Trophoblast cell (in vitro differentiated cells and primary cell): ENCODE data around the gene VAX1.

Experiments used
- DNase-seq, 2 donors: peaks; one replicate each; pipeline ENCODE4 v3.0.0-alpha.2; 2016
- H2AFZ ChIP-seq: 2 replicates; pipeline ENCODE4 v1.6.1; 2013; ENCODE audit warnings: low read length, moderate library complexity, mild to moderate bottlenecking; ENCODE audit not compliant: insufficient read depth, poor library complexity
- H2AK5ac ChIP-seq: 2 replicates; pipeline ENCODE4 v1.6.1; 2013; ENCODE audit warnings: mild to moderate bottlenecking, low read length
- H2BK120ac ChIP-seq: 2 replicates; pipeline ENCODE4 v1.6.1; 2013; ENCODE audit warnings: low read length, mild to moderate bottlenecking, moderate library complexity; ENCODE audit not compliant: insufficient read depth, poor library complexity
- H2BK12ac ChIP-seq: 2 replicates; pipeline ENCODE4 v1.6.1; 2013; ENCODE audit warnings: mild to moderate bottlenecking, low read length, moderate library complexity
- H2BK5ac ChIP-seq: 2 replicates; pipeline ENCODE4 v1.6.1; 2013; ENCODE audit warnings: low read length, low read depth, moderate library complexity, mild to moderate bottlenecking; ENCODE audit not compliant: poor library complexity
- H3K14ac ChIP-seq: 2 replicates; pipeline ENCODE4 v1.6.1; 2013; ENCODE audit warnings: mild to moderate bottlenecking, low read length
- H3K18ac ChIP-seq: 2 replicates; pipeline ENCODE4 v1.6.1; 2013; ENCODE audit warnings: mild to moderate bottlenecking, low read length
- H3K23ac ChIP-seq: 2 replicates; pipeline ENCODE4 v1.6.1; 2013; ENCODE audit warnings: low read length
- H3K27ac ChIP-seq: 2 replicates; pipeline ENCODE4 v1.5.1; 2013; ENCODE audit warnings: low read depth, mild to moderate bottlenecking, inconsistent platforms, low read length, moderate library complexity
- H3K27me3 ChIP-seq: 2 replicates; pipeline ENCODE4 v1.6.1; 2013; ENCODE audit warnings: inconsistent platforms, mild to moderate bottlenecking, low read length, moderate library complexity; ENCODE audit not compliant: insufficient read depth
- H3K36me3 ChIP-seq, 2 experiments: 1 replicate in 1 of 2; 2 replicates in 1 of 2; pipeline ENCODE4 v1.6.1; 2013; ENCODE audit warnings: low read length in 2 of 2, mild to moderate bottlenecking in 2 of 2, moderate library complexity in 1 of 2; ENCODE audit not compliant: insufficient read depth in 2 of 2, control insufficient read depth in 1 of 2
- H3K4ac ChIP-seq: 2 replicates; pipeline ENCODE4 v1.6.1; 2013; ENCODE audit warnings: low read depth, mild to moderate bottlenecking, low read length, moderate library complexity
- H3K4me1 ChIP-seq, 2 experiments: 1 replicate in 1 of 2; 2 replicates in 1 of 2; pipeline ENCODE4 v1.6.1; 2013; ENCODE audit warnings: low read length in 2 of 2, mild to moderate bottlenecking in 2 of 2, moderate library complexity in 1 of 2; ENCODE audit not compliant: insufficient read depth in 2 of 2, control insufficient read depth in 1 of 2
- H3K4me2 ChIP-seq: 2 replicates; pipeline ENCODE4 v1.6.1; 2013; ENCODE audit warnings: inconsistent platforms, mild to moderate bottlenecking, low read length, moderate library complexity
- H3K4me3 ChIP-seq: 2 replicates; pipeline ENCODE4 v1.5.1; 2013; ENCODE audit warnings: mild to moderate bottlenecking, low read depth, low read length, inconsistent platforms
- H3K79me1 ChIP-seq: one replicate; pipeline ENCODE4 v1.6.1; 2013; ENCODE audit warnings: low read length
- H3K79me2 ChIP-seq: 2 replicates; pipeline ENCODE4 v1.6.1; 2013; ENCODE audit warnings: low read length, mild to moderate bottlenecking; ENCODE audit not compliant: control insufficient read depth, insufficient read depth, poor library complexity
- H3K9ac ChIP-seq: 2 replicates; pipeline ENCODE4 v1.6.1; 2013; ENCODE audit warnings: mild to moderate bottlenecking, low read length
- H3K9me3 ChIP-seq: 2 replicates; pipeline ENCODE4 v1.6.1; 2013; ENCODE audit warnings: low read depth, mild to moderate bottlenecking, control low read depth, inconsistent platforms, low read length; ENCODE audit not compliant: insufficient read depth
- H4K12ac ChIP-seq: 2 replicates; pipeline ENCODE4 v1.6.1; 2013; ENCODE audit warnings: low read depth, mild to moderate bottlenecking, low read length, moderate library complexity
- H4K8ac ChIP-seq: 2 replicates; pipeline ENCODE4 v1.6.1; 2013; ENCODE audit warnings: low read depth, mild to moderate bottlenecking, low read length, moderate library complexity
- H4K91ac ChIP-seq: one replicate; pipeline ENCODE4 v1.6.1; 2013; ENCODE audit warnings: low read depth, mild to moderate bottlenecking, low read length, moderate library complexity
- WGBS: extraction: QIAGEN DNeasy Blood & Tissue Kit; methylation state at CpG from one replicate; pipeline ENCODE4 v1.1.7; 2013; ENCODE audit warnings: missing lambda C conversion rate; ENCODE audit not compliant: insufficient read length, insufficient coverage; ENCODE audit errors: extremely low coverage; 5-methylcytosine and 5-hydroxymethylcytosine counted together

Gene VAX1

DNA sequence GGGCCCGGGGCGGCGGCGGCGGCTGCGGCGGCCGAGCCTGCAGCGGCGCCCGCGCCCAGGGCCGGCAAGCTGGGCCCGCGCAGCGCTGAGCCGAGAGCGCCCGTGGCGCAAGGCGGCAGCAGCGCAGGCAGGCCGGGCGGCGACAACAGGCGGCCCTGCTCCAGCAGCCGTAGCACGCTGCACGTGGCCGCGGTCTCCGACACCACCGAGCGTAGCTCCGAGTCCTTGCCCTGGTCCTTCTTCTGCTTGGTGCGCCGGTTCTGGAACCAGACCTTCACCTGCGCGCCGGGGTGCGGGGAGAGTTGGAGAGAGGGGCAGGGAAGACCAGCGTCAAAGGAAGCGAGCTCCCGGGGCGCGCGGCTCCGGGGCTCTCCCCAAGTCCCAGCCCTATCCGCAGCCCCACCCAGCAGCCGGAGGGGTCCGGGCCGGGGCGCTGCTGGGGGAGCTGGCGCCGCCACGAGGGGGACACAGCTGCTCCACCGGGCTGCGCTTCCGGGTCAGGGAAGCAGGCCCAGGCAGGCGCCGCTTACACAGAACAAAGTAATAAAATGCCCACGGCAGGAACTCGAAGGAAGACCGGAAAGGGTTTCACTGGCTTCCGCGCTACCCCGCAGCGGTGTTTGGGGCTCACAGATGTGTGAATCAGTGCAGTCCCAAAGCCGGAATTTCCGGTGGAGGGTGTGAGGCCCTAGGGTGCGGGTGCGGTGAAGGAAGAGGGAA lies 3.6 kb downstream of the VAX1 start:
- no peak overlapping the region for H4K12ac ChIP-seq
- H2AFZ ChIP-seq = no peak overlapping the region
- WGBS = no CpG with 5 or more reads among the region's 72 CpGs
- H2BK12ac ChIP-seq = no peak overlapping the region
- DNase-seq = peak in 1 of 2 donors; percentile 10
- no peak overlapping the region for H3K23ac ChIP-seq
- no peak overlapping the region for H2BK120ac ChIP-seq
- H3K36me3 ChIP-seq = no peaks in the 10 kb centered on the region
- H4K91ac ChIP-seq = no peak overlapping the region
- H3K27ac ChIP-seq = no peak overlapping the region
- H3K14ac ChIP-seq = no peak overlapping the region
- H3K79me2 ChIP-seq = no peaks in the 10 kb centered on the region
- no peak overlapping the region for H3K9ac ChIP-seq
- H3K4ac ChIP-seq = no peak overlapping the region
- H4K8ac ChIP-seq = peak overlapping the region; percentile 10
- peaks cover 94% of the 10 kb centered on the region for H3K27me3 ChIP-seq
- peaks cover 13% of the 10 kb centered on the region for H3K9me3 ChIP-seq
- peak overlapping the region; percentile 94 for H3K4me2 ChIP-seq
- H2AK5ac ChIP-seq = no peak overlapping the region
- no peak overlapping the region for H2BK5ac ChIP-seq
- peak overlapping the region; percentile 66 for H3K4me3 ChIP-seq
- no peak overlapping the region for H3K18ac ChIP-seq
- peaks cover 12 to 35% of the 10 kb centered on the region in 2 experiments for H3K4me1 ChIP-seq
- peaks cover 2% of the 10 kb centered on the region for H3K79me1 ChIP-seq

DNA sequence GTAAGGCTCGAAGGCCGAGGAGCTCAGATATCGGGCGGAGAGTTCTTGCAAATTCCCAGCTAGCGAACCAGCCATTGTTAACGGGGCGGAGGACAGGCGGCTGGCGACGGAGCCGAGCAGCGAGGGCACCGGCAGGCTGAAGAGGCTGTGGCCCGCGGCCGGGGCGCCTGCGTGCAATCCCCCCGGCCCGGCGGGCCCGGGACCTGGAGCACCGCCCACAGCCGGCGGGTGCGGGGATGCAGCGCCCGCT lies 4.1 kb downstream of the VAX1 start:
- Histone ChIP-seq H2BK5ac (no peak overlapping the region), H4K91ac (no peak overlapping the region), H3K79me1 (peaks cover 2% of the 10 kb centered on the region)

DNA sequence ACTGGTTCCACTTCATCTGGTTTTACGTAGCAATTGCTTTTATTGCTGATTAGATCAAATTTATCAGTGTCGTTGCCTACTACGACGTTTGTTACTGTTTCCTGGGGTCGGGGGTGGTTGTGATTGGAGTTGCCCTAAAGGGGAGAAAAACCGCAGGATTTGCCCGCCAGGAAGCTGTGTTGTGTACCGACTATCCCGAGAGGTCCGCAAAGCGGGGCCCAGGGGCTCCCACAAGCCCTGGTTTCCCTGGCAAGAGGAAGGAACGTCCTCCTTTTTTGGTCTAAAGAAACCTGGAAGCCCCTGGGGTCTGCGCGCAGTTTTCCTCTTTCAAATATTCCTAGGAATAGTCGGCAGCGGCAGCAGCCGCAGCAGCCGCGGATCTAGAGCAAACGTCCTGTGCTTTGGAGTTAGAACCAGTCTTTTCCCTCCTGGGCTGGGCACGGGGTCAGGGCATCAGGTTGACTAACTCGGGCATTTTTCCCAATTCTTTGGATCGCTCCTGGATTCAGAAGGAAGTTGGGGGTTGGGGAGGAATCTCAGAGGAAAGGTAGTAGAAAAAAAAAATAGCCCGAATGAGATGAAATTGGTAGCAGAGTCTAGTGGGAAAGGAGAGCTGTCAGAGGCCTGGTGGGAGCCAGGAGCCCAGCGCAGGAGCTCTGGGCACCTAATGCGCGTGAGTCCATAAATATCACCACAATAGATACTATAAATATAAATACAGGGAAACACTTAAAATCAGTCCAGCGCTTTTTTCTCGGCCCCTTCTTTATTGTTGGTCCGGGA lies 4.6 kb downstream of the VAX1 start:
- Histone ChIP-seq H2AK5ac (no peak overlapping the region), H3K79me1 (peaks cover 2% of the 10 kb centered on the region), H4K12ac (no peak overlapping the region), H3K9ac (no peak overlapping the region), H2AFZ (no peak overlapping the region), H3K23ac (no peak overlapping the region), H3K14ac (no peak overlapping the region), H3K4me2 (peak overlapping the region; percentile 94), H3K4ac (no peak overlapping the region), H3K27me3 (peaks cover 91% of the 10 kb centered on the region), H3K36me3 (no peaks in the 10 kb centered on the region), H3K4me3 (no peak overlapping the region), H2BK120ac (no peak overlapping the region), H2BK5ac (no peak overlapping the region), H4K91ac (no peak overlapping the region), H3K9me3 (peaks cover 13% of the 10 kb centered on the region), H3K4me1 (peaks cover 12 to 35% of the 10 kb centered on the region in 2 experiments), H3K18ac (no peak overlapping the region), H3K79me2 (no peaks in the 10 kb centered on the region), H2BK12ac (no peak overlapping the region), H4K8ac (no peak overlapping the region), H3K27ac (no peak overlapping the region)
- WGBS = no CpG with 5 or more reads among the region's 30 CpGs
- DNase-seq = no peak

More for the DNA sequence above, 4.1 kb downstream of the VAX1 start:
- Histone ChIP-seq H2AK5ac (no peak overlapping the region), H3K36me3 (no peaks in the 10 kb centered on the region), H2AFZ (no peak overlapping the region), H3K4ac (no peak overlapping the region), H3K9me3 (peaks cover 13% of the 10 kb centered on the region), H3K4me3 (no peak overlapping the region), H4K12ac (no peak overlapping the region), H2BK12ac (no peak overlapping the region), H3K27me3 (peaks cover 91% of the 10 kb centered on the region), H4K8ac (no peak overlapping the region), H3K4me2 (peak overlapping the region; percentile 94), H3K79me2 (no peaks in the 10 kb centered on the region), H3K27ac (no peak overlapping the region), H3K14ac (no peak overlapping the region), H3K23ac (no peak overlapping the region), H3K9ac (no peak overlapping the region), H3K18ac (no peak overlapping the region), H3K4me1 (peaks cover 12 to 35% of the 10 kb centered on the region in 2 experiments), H2BK120ac (no peak overlapping the region)
- no peak for DNase-seq
- no CpG with 5 or more reads among the region's 28 CpGs for WGBS

DNA sequence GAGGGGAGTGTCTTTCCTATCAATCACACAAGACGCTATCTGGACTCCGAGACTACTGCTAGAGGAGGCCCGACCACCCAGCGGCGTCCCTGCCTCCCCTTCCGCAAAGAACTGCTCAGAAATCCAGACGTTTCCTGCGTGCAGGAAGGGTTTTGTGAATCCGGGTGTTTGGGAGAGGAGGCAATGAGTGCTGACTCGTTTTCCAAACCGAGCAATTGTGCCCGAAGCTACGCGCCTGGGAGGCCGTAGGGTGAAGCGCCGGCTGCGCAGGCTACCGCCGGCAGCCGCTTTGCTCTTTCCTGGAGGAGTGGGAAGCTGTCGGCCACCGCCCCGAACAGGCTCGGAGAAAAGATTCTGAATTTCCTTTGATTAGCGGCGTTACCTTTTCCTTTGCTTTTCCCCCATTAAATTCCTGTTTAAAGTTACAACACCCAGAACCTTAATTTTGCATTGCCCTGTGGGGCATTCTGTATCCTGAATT lies 5.3 kb downstream of the VAX1 start:
- DNase-seq = no peak
- Histone ChIP-seq H3K23ac (no peak overlapping the region), H3K4me1 (peaks cover 12 to 30% of the 10 kb centered on the region in 2 experiments), H4K12ac (no peak overlapping the region), H2AFZ (no peak overlapping the region), H3K27me3 (peaks cover 84% of the 10 kb centered on the region), H3K79me2 (no peaks in the 10 kb centered on the region), H3K27ac (no peak overlapping the region), H4K8ac (no peak overlapping the region), H3K4me3 (no peak overlapping the region), H3K4me2 (peak overlapping the region; percentile 37), H3K9me3 (peaks cover 13% of the 10 kb centered on the region), H3K79me1 (peaks cover 2% of the 10 kb centered on the region), H3K14ac (no peak overlapping the region), H2AK5ac (no peak overlapping the region), H3K4ac (no peak overlapping the region), H3K9ac (no peak overlapping the region), H2BK12ac (no peak overlapping the region), H3K18ac (no peak overlapping the region), H2BK5ac (no peak overlapping the region), H4K91ac (no peak overlapping the region), H2BK120ac (no peak overlapping the region), H3K36me3 (no peaks in the 10 kb centered on the region)
- WGBS = no CpG with 5 or more reads among the region's 27 CpGs
